MM.1S (cell line): ENCODE measurements around the gene SLC4A8.

Experiments used
- DNase-seq: peaks from one replicate; pipeline ENCODE4 v3.0.0-alpha.2; 2015
- H2AFZ ChIP-seq: fragments of 300-600 bp; sonication (generic); 2 replicates; pipeline ENCODE4 v1.6.0; 2016; ENCODE audit warnings: antibody characterized with exemption, low read length
- H3F3A ChIP-seq: fragments of 300-600 bp; sonication (generic); 2 replicates; pipeline ENCODE4 v1.6.1; 2016; ENCODE audit warnings: mild to moderate bottlenecking, antibody characterized with exemption, low read length, moderate library complexity, mixed read lengths; ENCODE audit not compliant: insufficient read depth
- H3K27ac ChIP-seq: fragments of 300-600 bp; sonication (generic); 2 replicates; pipeline ENCODE4 v1.5.1; 2016; ENCODE audit warnings: mild to moderate bottlenecking, low read length
- H3K27me3 ChIP-seq: fragments of 300-600 bp; sonication (generic); replicated peaks from 2 replicates; pipeline ENCODE4 v1.6.0; 2016; ENCODE audit warnings: low read length; ENCODE audit not compliant: insufficient read depth
- H3K36me3 ChIP-seq: fragments of 300-600 bp; sonication (generic); replicated peaks from 2 replicates; pipeline ENCODE4 v1.6.1; 2016; ENCODE audit warnings: mild to moderate bottlenecking, low read length, mixed read lengths; ENCODE audit not compliant: insufficient read depth
- H3K4me1 ChIP-seq: fragments of 300-600 bp; sonication (generic); 2 replicates; pipeline ENCODE4 v1.6.1; 2016; ENCODE audit warnings: low read length, mixed read lengths
- H3K4me2 ChIP-seq: fragments of 300-600 bp; sonication (generic); 2 replicates; pipeline ENCODE4 v1.6.0; 2016; ENCODE audit warnings: low read depth, low read length
- H3K4me3 ChIP-seq: fragments of 300-600 bp; sonication (generic); 2 replicates; pipeline ENCODE4 v1.5.1; 2016; ENCODE audit warnings: low read length, mixed read lengths
- H3K79me2 ChIP-seq: fragments of 300-600 bp; sonication (generic); 2 replicates; pipeline ENCODE4 v1.6.1; 2016; ENCODE audit warnings: mixed run types, low read length, mixed read lengths
- H3K9ac ChIP-seq: fragments of 300-600 bp; sonication (generic); 2 replicates; pipeline ENCODE4 v1.6.1; 2016; ENCODE audit warnings: low read length, mixed read lengths
- H3K9me2 ChIP-seq: fragments of 300-600 bp; sonication (generic); replicated peaks from 2 replicates; pipeline ENCODE4 v1.6.1; 2016; ENCODE audit warnings: mild to moderate bottlenecking, low read length, mixed read lengths; ENCODE audit not compliant: insufficient read depth
- H3K9me3 ChIP-seq: fragments of 300-600 bp; sonication (generic); replicated peaks from 2 replicates; pipeline ENCODE4 v1.6.1; 2016; ENCODE audit warnings: mild to moderate bottlenecking, low read length, mixed read lengths; ENCODE audit not compliant: insufficient read depth
- H4K20me1 ChIP-seq: fragments of 300-600 bp; sonication (generic); 2 replicates; pipeline ENCODE4 v1.6.1; 2016; ENCODE audit warnings: mild to moderate bottlenecking, low read length, moderate library complexity, mixed read lengths; ENCODE audit not compliant: insufficient read depth
- CTCF ChIP-seq: fragments of 300-600 bp; sonication (generic); IDR thresholded peaks from 2 replicates; pipeline ENCODE4 v1.5.1; 2016; ENCODE audit warnings: antibody characterized with exemption, low read length, mixed read lengths
- EZH2 ChIP-seq: fragments of 300-600 bp; sonication (generic); optimal IDR thresholded peaks from 2 replicates; pipeline ENCODE3; 2017; ENCODE audit warnings: low read depth, mild to moderate bottlenecking, antibody characterized with exemption, low read length, mixed read lengths
- EZH2phosphoT487 ChIP-seq: fragments of 300-600 bp; sonication (generic); IDR thresholded peaks from 2 replicates; pipeline ENCODE4 v1.6.1; 2018; ENCODE audit warnings: antibody characterized with exemption, low read length

Gene SLC4A8

DNA sequence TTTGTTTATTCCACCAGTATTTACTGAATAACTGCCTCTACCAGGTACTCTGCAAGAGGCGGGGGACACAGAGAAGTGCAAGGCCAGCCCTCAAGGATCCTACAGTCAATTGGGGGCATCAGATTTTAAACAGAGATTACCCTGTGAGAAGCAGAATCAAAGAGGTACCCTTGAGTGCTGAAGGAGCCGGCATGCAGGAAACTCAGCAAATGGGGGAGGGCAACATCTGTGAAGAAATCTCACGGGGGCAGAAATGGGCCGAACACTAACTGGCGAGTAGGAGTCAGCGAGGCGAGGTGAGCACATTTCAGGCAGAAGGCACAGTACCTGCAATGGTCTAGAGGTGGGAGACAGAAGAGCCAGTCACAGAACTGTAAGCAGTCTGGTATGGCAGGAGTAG is 42.5 kb upstream of the SLC4A8 start:
- DNase-seq: no peak
- no peaks in the 10 kb centered on the region for H4K20me1 ChIP-seq
- no peaks in the 10 kb centered on the region for H3K27me3 ChIP-seq
- peaks cover 12% of the 10 kb centered on the region for H3F3A ChIP-seq
- no peak for TF ChIP-seq CTCF
- no peak for TF ChIP-seq EZH2phosphoT487
- TF ChIP-seq EZH2: no peak
- no peak overlapping the region for H3K4me2 ChIP-seq
- no peak overlapping the region for H2AFZ ChIP-seq
- no peaks in the 10 kb centered on the region for H3K9me3 ChIP-seq
- peaks cover 19% of the 10 kb centered on the region for H3K4me1 ChIP-seq
- H3K9ac ChIP-seq: no peak overlapping the region
- H3K79me2 ChIP-seq: no peaks in the 10 kb centered on the region
- H3K9me2 ChIP-seq: no peaks in the 10 kb centered on the region
- no peak overlapping the region for H3K27ac ChIP-seq
- H3K36me3 ChIP-seq: no peaks in the 10 kb centered on the region
- H3K4me3 ChIP-seq: no peak overlapping the region

DNA sequence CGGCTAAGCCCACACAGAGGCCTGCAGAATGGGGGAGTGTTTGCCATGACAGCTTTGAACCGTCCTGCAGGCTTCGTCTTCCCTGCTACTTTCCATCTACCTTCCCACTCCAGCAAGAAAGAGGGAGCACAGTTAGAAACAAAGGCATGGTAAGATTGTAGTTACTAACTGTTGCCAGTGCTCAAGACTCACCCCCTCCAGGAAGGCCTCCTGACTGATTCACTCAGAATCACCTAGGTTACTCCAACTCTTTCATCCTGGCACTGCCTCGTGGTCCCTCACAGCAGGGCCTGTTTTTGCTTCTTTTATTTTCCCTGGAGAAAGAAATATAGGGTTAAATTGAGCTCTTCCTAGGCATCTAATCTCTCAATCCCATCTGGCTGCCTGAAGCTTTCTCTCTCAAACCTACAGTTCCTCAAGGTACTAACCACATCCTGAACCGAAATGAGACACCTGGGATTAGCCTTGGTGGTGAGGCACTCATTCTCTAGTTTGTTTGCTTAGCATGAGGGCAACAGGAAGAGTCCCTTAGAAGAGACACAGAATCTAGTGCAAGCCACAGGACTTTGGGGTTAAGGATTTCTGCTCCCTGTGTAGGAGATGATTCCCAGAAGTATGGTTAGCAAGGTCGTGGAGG is 41.2 kb upstream of the SLC4A8 start:
- peak; percentile 61 for DNase-seq
- Histone ChIP-seq H3K4me3 (no peak overlapping the region), H4K20me1 (no peaks in the 10 kb centered on the region), H2AFZ (no peak overlapping the region), H3K79me2 (no peaks in the 10 kb centered on the region), H3K4me1 (peaks cover 19% of the 10 kb centered on the region), H3K27me3 (no peaks in the 10 kb centered on the region), H3K9me3 (no peaks in the 10 kb centered on the region), H3K9me2 (no peaks in the 10 kb centered on the region), H3K4me2 (peak overlapping the region; percentile 41; the same call in 1 of the 2 replicates), H3K9ac (no peak overlapping the region), H3K27ac (no peak overlapping the region), H3F3A (peaks cover 12% of the 10 kb centered on the region), H3K36me3 (no peaks in the 10 kb centered on the region)
- no peak for TF ChIP-seq EZH2phosphoT487
- no peak for TF ChIP-seq CTCF
- no peak for TF ChIP-seq EZH2

GRCh38 chr12:51386351-51386750 is 38.3 kb upstream of the SLC4A8 start:
- no peak for DNase-seq
- Histone ChIP-seq H3K27me3 (no peaks in the 10 kb centered on the region; the same call in 1 of the 2 replicates), H3K4me3 (no peak overlapping the region), H3K4me1 (peaks cover 20% of the 10 kb centered on the region), H3K4me2 (no peak overlapping the region), H3K9me3 (no peaks in the 10 kb centered on the region), H3K9me2 (no peaks in the 10 kb centered on the region), H3K9ac (no peak overlapping the region), H3K36me3 (no peaks in the 10 kb centered on the region), H3F3A (peaks cover 12% of the 10 kb centered on the region), H3K27ac (no peak overlapping the region), H3K79me2 (no peaks in the 10 kb centered on the region), H4K20me1 (no peaks in the 10 kb centered on the region), H2AFZ (no peak overlapping the region)
- TF ChIP-seq EZH2phosphoT487: no peak
- TF ChIP-seq EZH2: no peak
- no peak for TF ChIP-seq CTCF
